Fibroblast of lung (primary cell): ENCODE data around the gene SYCE3. TPM values are rescaled to one million over a fixed set of nuclear protein-coding genes. Genes with fewer than 3 reads are reported as not detected.

ENCODE experiments used
- DNase-seq, 2 donors: peaks; one replicate each; pipeline versions ENCODE4 v3.0.0 to v3.0.0-alpha.2; 2010; ENCODE audit warnings: low read depth in 2 of 2
- H2AFZ ChIP-seq: 2 replicates; pipeline ENCODE4 v1.5.1; 2012; ENCODE audit warnings: low read length, control low read depth, inconsistent platforms
- H3K27ac ChIP-seq: 2 replicates; pipeline ENCODE4 v1.5.1; 2011; ENCODE audit warnings: low read length, control low read depth; ENCODE audit not compliant: insufficient read depth
- H3K27me3 ChIP-seq: 2 replicates; pipeline ENCODE4 v1.5.1; 2011; ENCODE audit warnings: mild to moderate bottlenecking, low read length; ENCODE audit not compliant: control insufficient read depth, insufficient read depth
- H3K36me3 ChIP-seq: 2 replicates; pipeline ENCODE4 v1.5.1; 2011; ENCODE audit warnings: low read length; ENCODE audit not compliant: control insufficient read depth, insufficient read depth
- H3K4me1 ChIP-seq: 2 replicates; pipeline ENCODE4 v1.5.1; 2011; ENCODE audit warnings: low read length; ENCODE audit not compliant: control insufficient read depth, insufficient read depth; ENCODE audit errors: extremely low read depth
- H3K4me2 ChIP-seq: 2 replicates; pipeline ENCODE4 v1.5.1; 2011; ENCODE audit warnings: low read length, control low read depth; ENCODE audit not compliant: insufficient read depth; ENCODE audit errors: extremely low read depth
- H3K4me3 ChIP-seq, 4 experiments: fragments of 200-600 bp in 1 of 4; sonication (generic) in 1 of 4; replicated peaks in 1 of 4; 2 replicates each; pipeline ENCODE4 v1.5.1; 2011 to 2016; ENCODE audit warnings: low read length in 4 of 4, low read depth in 3 of 4, mild to moderate bottlenecking in 3 of 4, control low read depth in 2 of 4, inconsistent platforms in 1 of 4, mixed read lengths in 1 of 4; ENCODE audit not compliant: insufficient read depth in 1 of 4; ENCODE audit errors: control extremely low read depth in 1 of 4
- H3K79me2 ChIP-seq: 2 replicates; pipeline ENCODE4 v1.5.1; 2012; ENCODE audit warnings: mild to moderate bottlenecking, low read length, inconsistent platforms; ENCODE audit not compliant: control insufficient read depth, insufficient read depth
- H3K9ac ChIP-seq: 2 replicates; pipeline ENCODE4 v1.5.1; 2011; ENCODE audit warnings: mild to moderate bottlenecking, low read length, control low read depth; ENCODE audit not compliant: insufficient read depth
- H3K9me3 ChIP-seq: 2 replicates; pipeline ENCODE4 v1.5.1; 2012; ENCODE audit warnings: low read depth, low read length; ENCODE audit not compliant: control insufficient read depth, insufficient read depth
- H4K20me1 ChIP-seq: 2 replicates; pipeline ENCODE4 v1.5.1; 2011; ENCODE audit warnings: low read length; ENCODE audit not compliant: control insufficient read depth, insufficient read depth; ENCODE audit errors: extremely low read depth
- CTCF ChIP-seq, 2 donors: IDR thresholded peaks in 1 of 2; conservative IDR thresholded peaks in 1 of 2; 1 replicate in 1 of 2; 2 replicates in 1 of 2; pipeline ENCODE4 v1.5.1; 2011 to 2012; ENCODE audit warnings: low read length in 2 of 2, control low read depth in 1 of 2, inconsistent platforms in 1 of 2, low read depth in 1 of 2, mild to moderate bottlenecking in 1 of 2
- EZH2 ChIP-seq: IDR thresholded peaks from 2 replicates; pipeline ENCODE4 v1.5.1; 2012; ENCODE audit warnings: low read length, control low read depth, mild to moderate bottlenecking; ENCODE audit errors: missing control alignments
- polyA plus RNA-seq, 2 donors: library from polyadenylated mRNA; depleted of rRNA in 1 of 2; stranded (reverse) in 1 of 2; unstranded in 1 of 2; fragments of >200 nt; gene quantifications; 2 replicates each; pipeline ENCODE4 v1.2.1, GENCODE V29; 2011 to 2012; ENCODE audit warnings: missing spikeins in 1 of 2
- total RNA-seq: library from RNA; depleted of rRNA; stranded (reverse); fragments of >200 nt; gene quantifications from 2 replicates; pipeline ENCODE4 v1.2.1, GENCODE V29; 2014

SYCE3 gene
- total and polyA plus RNA-seq, 2 donors (not counting 1 experiment from before 2014, with no cell fraction given): 0.33 TPM; not detected in 1

GRCh38 chr22:50523458-50523805 is 39.3 kb downstream of the SYCE3 start:
- no peak overlapping the region for H3K9ac ChIP-seq
- H3K27me3 ChIP-seq: no peaks in the 10 kb centered on the region
- no peak overlapping the region for H3K27ac ChIP-seq
- TF ChIP-seq CTCF (conservative IDR thresholded peaks at IDR 0.05 in 1 of 2, IDR thresholded peaks at IDR 0.05 in 1 of 2; ENCODE audit: low read depth in 1 of 2, low read length in 2 of 2) (no peak), EZH2 (no peak)
- H3K4me1 ChIP-seq: peaks cover 11% of the 10 kb centered on the region
- H3K79me2 ChIP-seq: peaks cover 18% of the 10 kb centered on the region
- DNase-seq: no peak
- no peak overlapping the region for H3K4me3 ChIP-seq
- H4K20me1 ChIP-seq: no peaks in the 10 kb centered on the region
- H3K36me3 ChIP-seq: peaks cover 19% of the 10 kb centered on the region
- H3K4me2 ChIP-seq: no peak overlapping the region
- H2AFZ ChIP-seq: no peak overlapping the region
- H3K9me3 ChIP-seq: no peaks in the 10 kb centered on the region

GRCh38 chr22:50522806-50523438 is 39.8 kb downstream of the SYCE3 start:
- Histone ChIP-seq H3K36me3 (peaks cover 21% of the 10 kb centered on the region), H3K79me2 (peaks cover 18% of the 10 kb centered on the region), H3K27ac (no peak overlapping the region), H3K4me1 (peaks cover 11% of the 10 kb centered on the region), H3K4me3 (no peak overlapping the region), H3K9me3 (no peaks in the 10 kb centered on the region), H3K4me2 (no peak overlapping the region), H2AFZ (no peak overlapping the region), H3K9ac (no peak overlapping the region), H3K27me3 (no peaks in the 10 kb centered on the region), H4K20me1 (no peaks in the 10 kb centered on the region)
- no peak for DNase-seq
- TF ChIP-seq EZH2 (no peak), CTCF (conservative IDR thresholded peaks at IDR 0.05 in 1 of 2, IDR thresholded peaks at IDR 0.05 in 1 of 2; ENCODE audit: low read depth in 1 of 2, low read length in 2 of 2) (no peak)

- Histone ChIP-seq H4K20me1 (no peaks in the 10 kb centered on the region), H3K9ac (no peak overlapping the region), H3K79me2 (peaks cover 18% of the 10 kb centered on the region), H3K4me1 (peaks cover 11% of the 10 kb centered on the region), H3K9me3 (no peaks in the 10 kb centered on the region), H3K36me3 (peaks cover 21% of the 10 kb centered on the region), H3K4me3 (no peak overlapping the region), H3K27me3 (no peaks in the 10 kb centered on the region), H3K4me2 (no peak overlapping the region), H3K27ac (no peak overlapping the region), H2AFZ (no peak overlapping the region)
- no peak for DNase-seq
- TF ChIP-seq EZH2 (no peak), CTCF (conservative IDR thresholded peaks at IDR 0.05 in 1 of 2, IDR thresholded peaks at IDR 0.05 in 1 of 2; ENCODE audit: low read depth in 1 of 2, low read length in 2 of 2) (no peak)
These were observed 40.4 kb downstream of the SYCE3 start for GRCh38 chr22:50522208-50522805.
